Right atrium auricular region (tissue), 2 donors: ENCODE results near the gene ITIH4. TPM values are rescaled to one million over a fixed set of nuclear protein-coding genes. Genes with fewer than 3 reads are reported as not detected.
A peak's percentile ranks its signal among the peaks of the same experiment; 100 is the strongest.
"Not testable (repeated sequence)": the region's sequence is repeated elsewhere in the genome, so short reads cannot be mapped to it uniquely, and the experiment has no call there.

ENCODE experiments used
- DNase-seq: peaks from one replicate; pipeline ENCODE4 v3.0.0-alpha.2; 2019; ENCODE audit warnings: low spot score
- H3K27ac ChIP-seq, 2 donors: fragments of 200-600 bp; sonication (generic); 1 replicate in 1 of 2; 2 replicates in 1 of 2; pipeline ENCODE4 v1.5.1; 2016 to 2019
- H3K27me3 ChIP-seq, 2 donors: fragments of 200-600 bp; sonication (generic); one replicate each; pipeline versions ENCODE4 v1.5.1 to v1.6.0; 2017 to 2019
- H3K36me3 ChIP-seq: fragments of 200-600 bp; sonication (generic); one replicate; pipeline ENCODE4 v1.5.1; 2016
- H3K4me1 ChIP-seq, 2 donors: fragments of 200-600 bp; sonication (generic); one replicate each; pipeline versions ENCODE4 v1.5.1 to v1.6.0; 2017 to 2019
- H3K4me3 ChIP-seq, 2 donors: fragments of 200-600 bp; sonication (generic); 1 replicate in 1 of 2; 2 replicates in 1 of 2; pipeline ENCODE4 v1.5.1; 2017 to 2019; ENCODE audit warnings: mild to moderate bottlenecking in 1 of 2, moderate library complexity in 1 of 2
- H3K9me3 ChIP-seq, 2 donors: fragments of 200-600 bp; sonication (generic); one replicate each; pipeline ENCODE4 v1.5.1; 2019
- total RNA-seq, 2 donors: library from RNA; depleted of rRNA; stranded (reverse); fragments of >200 nt; gene quantifications; one replicate each; pipeline ENCODE4 v1.1.0, GENCODE V29; 2016
- TF ChIP-seq, protein P1 (sequence below), 2 donors: fragments of 200-600 bp; sonication (generic); IDR thresholded peaks; one replicate each; pipeline ENCODE4 v1.5.1; 2019; ENCODE audit warnings: antibody characterized with exemption in 2 of 2

ITIH4 gene
- total RNA-seq, 2 donors from 2014 or later, result 1.2 TPM; not detected in 1

DNA sequence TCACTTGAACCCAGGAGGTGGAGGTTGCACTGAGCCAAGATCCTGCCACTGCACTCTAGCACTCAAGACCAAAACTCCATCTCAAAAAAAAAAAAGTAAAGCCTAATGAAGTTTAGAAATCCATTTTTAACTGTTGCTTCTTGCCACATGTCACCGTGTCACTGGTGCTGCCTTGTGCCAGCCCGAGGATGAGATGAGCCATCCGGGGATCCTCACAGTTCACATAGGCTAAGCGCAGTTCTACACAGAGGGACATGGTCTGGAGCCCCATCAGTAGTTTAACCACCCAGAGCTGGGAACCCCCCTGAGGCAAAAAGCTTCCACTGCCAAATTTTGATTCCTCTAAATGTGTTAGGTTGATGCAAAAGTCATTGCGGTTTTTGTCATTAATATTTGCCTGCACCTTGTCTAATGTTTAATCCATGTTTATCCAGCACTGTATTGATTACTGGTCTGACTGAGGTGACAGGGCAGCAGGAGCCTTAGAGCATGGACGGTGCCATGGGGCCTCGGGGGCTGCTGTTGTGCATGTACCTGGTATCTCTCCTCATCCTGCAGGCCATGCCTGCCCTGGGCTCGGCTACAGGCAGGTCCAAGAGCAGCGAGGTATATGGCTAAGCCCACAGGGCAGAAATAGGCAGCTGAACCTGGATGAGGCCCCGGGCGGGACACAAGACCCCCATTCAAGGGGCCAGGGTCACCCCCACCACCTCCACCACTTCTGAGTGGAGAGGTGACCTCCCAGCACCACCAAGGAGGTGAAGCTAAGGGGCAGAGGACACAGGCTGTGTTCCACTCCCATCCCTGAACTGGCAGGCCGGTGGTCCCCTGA, 53.1 kb downstream of the ITIH4 start, which contains the start of gene ITIH1:
TSS of gene ITIH1 (plus strand) at position 473 of the 832 bp plus-strand sequence. CDS start at position 490, 17 bp downstream.
- no peaks in the 10 kb centered on the region for H3K36me3 ChIP-seq
- peak; percentile 50 for DNase-seq
- no peaks in the 10 kb centered on the region for H3K4me1 ChIP-seq
- H3K27ac ChIP-seq, result no peak within 1 kb of the TSS
- H3K9me3 ChIP-seq, result no peaks in the 10 kb centered on the region
- H3K4me3 ChIP-seq, result no peak within 1 kb of the TSS
- TF ChIP-seq, protein P1, sequence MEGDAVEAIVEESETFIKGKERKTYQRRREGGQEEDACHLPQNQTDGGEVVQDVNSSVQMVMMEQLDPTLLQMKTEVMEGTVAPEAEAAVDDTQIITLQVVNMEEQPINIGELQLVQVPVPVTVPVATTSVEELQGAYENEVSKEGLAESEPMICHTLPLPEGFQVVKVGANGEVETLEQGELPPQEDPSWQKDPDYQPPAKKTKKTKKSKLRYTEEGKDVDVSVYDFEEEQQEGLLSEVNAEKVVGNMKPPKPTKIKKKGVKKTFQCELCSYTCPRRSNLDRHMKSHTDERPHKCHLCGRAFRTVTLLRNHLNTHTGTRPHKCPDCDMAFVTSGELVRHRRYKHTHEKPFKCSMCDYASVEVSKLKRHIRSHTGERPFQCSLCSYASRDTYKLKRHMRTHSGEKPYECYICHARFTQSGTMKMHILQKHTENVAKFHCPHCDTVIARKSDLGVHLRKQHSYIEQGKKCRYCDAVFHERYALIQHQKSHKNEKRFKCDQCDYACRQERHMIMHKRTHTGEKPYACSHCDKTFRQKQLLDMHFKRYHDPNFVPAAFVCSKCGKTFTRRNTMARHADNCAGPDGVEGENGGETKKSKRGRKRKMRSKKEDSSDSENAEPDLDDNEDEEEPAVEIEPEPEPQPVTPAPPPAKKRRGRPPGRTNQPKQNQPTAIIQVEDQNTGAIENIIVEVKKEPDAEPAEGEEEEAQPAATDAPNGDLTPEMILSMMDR (IDR thresholded peaks at IDR 0.05), result no peak
- H3K27me3 ChIP-seq, result no peaks in the 10 kb centered on the region

DNA sequence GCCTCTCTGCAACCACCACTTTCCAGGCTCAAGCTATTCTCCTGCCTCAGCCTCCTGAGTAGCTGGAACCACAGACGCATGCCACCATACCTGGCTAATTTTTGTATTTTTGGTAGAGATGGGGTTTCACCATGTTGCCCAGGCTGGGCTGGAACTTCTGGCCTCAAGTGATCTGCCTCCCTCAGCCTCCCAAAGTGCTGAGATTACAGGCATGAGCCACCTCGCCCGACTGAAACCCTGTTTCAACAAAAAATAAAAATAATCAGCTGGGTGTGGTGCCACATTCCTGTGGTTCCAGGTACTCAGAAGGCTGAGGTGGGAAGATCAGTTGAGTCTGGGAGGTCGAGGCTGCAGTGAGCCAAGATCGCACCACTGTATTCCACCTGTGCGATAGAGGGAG, 54.0 kb downstream of the ITIH4 start:
- peak; percentile 23 for DNase-seq
- not testable (repeated sequence) for H3K4me1 ChIP-seq, H3K27ac ChIP-seq, H3K36me3 ChIP-seq, H3K27me3 ChIP-seq, H3K9me3 ChIP-seq, H3K4me3 ChIP-seq

DNA sequence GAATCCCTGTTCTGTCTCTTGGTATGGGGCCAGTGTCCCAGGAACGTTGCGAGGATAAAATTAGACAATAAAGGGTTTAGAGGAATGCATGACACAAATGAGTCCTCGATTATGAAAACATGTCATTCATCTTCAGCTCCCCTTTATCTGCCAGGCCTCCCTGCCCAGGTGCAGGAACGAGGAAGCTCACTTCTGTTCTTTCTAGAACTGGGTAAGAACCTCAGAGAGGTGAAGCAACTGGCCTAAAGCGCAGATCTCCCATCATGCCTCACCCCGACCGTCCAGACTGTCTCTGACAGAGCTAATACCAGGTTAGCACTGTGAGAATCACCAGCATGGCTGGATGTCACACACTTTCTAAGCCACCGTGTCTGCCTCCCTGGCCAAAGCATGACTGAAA, 54.6 kb downstream of the ITIH4 start:
- Histone ChIP-seq H3K4me1 (no peaks in the 10 kb centered on the region), H3K27me3 (no peaks in the 10 kb centered on the region), H3K9me3 (no peaks in the 10 kb centered on the region), H3K36me3 (no peaks in the 10 kb centered on the region), H3K4me3 (no peak overlapping the region), H3K27ac (no peak overlapping the region)
- TF ChIP-seq, protein P1 (IDR thresholded peaks at IDR 0.05), result no peak
- peak; percentile 23 for DNase-seq

DNA sequence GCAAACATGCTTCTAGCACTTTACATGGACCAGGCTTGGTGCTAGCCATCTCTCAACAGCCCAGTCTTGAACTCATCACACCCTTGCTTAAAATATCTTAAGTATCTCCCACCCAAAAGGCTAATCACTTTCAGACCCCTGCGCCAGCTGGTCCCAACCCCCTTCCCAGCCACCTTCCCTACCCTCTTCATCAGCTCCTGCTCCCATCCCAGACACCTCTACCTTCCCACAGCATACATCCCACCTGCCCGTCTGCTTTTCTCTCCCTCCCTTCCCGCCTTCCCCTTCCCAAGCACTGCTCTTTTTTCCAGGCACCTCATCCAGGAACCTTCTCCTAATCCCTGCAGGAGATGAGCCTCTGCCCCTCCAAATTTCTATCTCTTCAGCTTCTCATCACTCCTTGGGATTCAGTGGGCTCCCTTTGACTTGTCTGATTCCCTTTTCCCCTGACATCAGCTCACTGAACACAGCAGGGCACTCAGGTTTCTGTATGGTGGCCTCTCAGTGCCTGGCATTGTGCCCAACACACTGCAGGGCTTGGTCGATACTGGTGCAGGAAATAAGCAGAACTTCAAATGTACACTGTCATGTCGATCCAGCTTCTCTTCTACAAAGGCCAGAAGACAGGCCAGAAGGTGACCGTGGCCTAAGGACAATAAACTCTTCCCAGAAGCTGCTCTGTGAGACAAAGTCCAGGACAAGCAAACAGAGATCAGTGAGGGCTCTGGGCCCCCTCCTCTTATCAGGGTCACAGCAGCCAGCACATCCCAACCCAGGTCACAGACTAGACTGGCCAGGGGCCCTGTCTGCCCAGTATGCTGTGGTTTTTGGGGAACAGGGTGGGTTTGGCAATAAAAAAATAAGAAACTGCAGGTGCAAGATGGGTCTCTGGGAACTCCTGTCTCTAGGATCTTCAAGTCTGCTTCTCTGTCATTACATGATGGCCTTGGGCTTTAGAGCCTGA, 55.3 kb downstream of the ITIH4 start:
- H3K36me3 ChIP-seq, result no peaks in the 10 kb centered on the region
- H3K9me3 ChIP-seq, result no peaks in the 10 kb centered on the region
- peaks cover 0 to 1% of the 10 kb centered on the region in 2 donors for H3K4me1 ChIP-seq
- no peak overlapping the region for H3K4me3 ChIP-seq
- DNase-seq, result peak; percentile 55
- TF ChIP-seq, protein P1 (IDR thresholded peaks at IDR 0.05), result no peak
- H3K27me3 ChIP-seq, result no peaks in the 10 kb centered on the region
- no peak overlapping the region for H3K27ac ChIP-seq

DNA sequence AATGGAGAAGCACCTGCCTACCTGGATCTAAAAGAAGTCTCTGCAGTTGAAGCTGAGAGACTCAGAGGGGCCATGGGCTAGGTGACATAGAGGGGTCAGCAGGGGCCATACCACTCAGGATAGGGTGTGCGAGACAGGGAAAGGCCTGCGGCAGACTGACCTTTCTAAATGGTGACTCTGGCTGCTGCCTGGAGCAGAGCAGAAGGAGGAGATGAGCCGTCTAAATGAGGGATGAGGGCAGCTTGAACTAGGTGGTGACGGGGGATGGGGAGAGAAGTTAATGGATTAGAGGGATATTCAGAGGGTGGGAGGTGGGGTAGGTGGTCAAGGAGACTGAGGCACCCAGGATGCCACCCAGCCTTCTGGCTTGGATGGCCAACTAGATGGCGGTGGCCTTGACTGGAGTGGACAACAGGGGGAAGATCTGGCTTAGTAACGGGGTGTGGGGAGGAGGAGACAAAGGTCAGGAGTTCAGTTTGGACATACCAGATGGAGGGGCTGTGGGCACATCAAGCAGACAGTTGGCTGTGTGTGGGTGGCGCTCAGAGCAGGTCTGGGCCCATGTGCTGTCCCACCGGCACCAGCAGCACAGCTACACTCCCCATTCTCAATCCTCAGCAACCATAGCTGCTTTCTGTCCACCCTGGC, 56.3 kb downstream of the ITIH4 start:
- Histone ChIP-seq H3K27me3 (no peaks in the 10 kb centered on the region), H3K4me3 (no peak overlapping the region), H3K9me3 (no peaks in the 10 kb centered on the region), H3K36me3 (no peaks in the 10 kb centered on the region), H3K27ac (no peak overlapping the region), H3K4me1 (peaks cover 0 to 11% of the 10 kb centered on the region in 2 donors)
- TF ChIP-seq, protein P1 (IDR thresholded peaks at IDR 0.05), result no peak
- peak; percentile 28 for DNase-seq
